ENCODE data around the gene CDCA3. TPM values are rescaled to one million over a fixed set of nuclear protein-coding genes. Genes with fewer than 3 reads are reported as not detected.
A peak's percentile ranks its signal among the peaks of the same experiment; 100 is the strongest.

CDCA3 gene
- total and polyA plus RNA-seq, 2 of the 13 experiments (the other 11 are each of a cell fraction or from before 2014, with no cell fraction given), result 32.7 to 56.5 TPM

- H3K27ac ChIP-seq (ENCODE audit: extremely low read length, insufficient read depth, low read length), result no peak overlapping the region
- peaks cover 9 to 12% of the 10 kb centered on the region in 2 experiments; a peak in 4 of 5 replicates for H3K36me3 ChIP-seq (replicated peaks in 1 of 2; ENCODE audit: control insufficient read depth in 1 of 2, insufficient read depth in 2 of 2, low read length in 2 of 2)
- peak overlapping the region in 1 of 3 experiments; percentile 11; a peak in 1 of 6 replicates for H3K4me3 ChIP-seq (replicated peaks in 1 of 3; ENCODE audit: insufficient read depth in 1 of 3, low read depth in 2 of 3, low read length in 3 of 3)
- ChIA-PET CTCF (ENCODE audit: low intra/inter-chr PET ratio, low total read pairs) (interaction anchor here (2.6 kb wide), 1 partner anchor 74 kb away, joined by 34 read pairs; the partner anchor contains the start of gene MLF2), POLR2A (interaction anchor here (2.7 to 4.7 kb wide), 2 partner anchors 60 to 74 kb away, joined by 8 to 20 read pairs; partner anchors contain the start of genes MLF2 and PTMS)
- in situ Hi-C loops (cut with HindIII; ENCODE audit: extremely low pct_ligation_motif_present, low pct_unique_long_range_greater_than_20kb) (loop anchor here (5.0 kb wide), 1 partner anchor 75 kb away; the partner anchor contains the start of gene MLF2), intact Hi-C loops (cut with micrococcal nuclease; ENCODE audit: unreplicated experiment) (loop anchor here (10.0 kb wide), 1 partner anchor 212 kb away; no protein-coding TSS in a partner anchor)
- no peaks in the 10 kb centered on the region for H4K20me1 ChIP-seq (ENCODE audit: insufficient read depth, low read length)
- no peaks in the 10 kb centered on the region for H3K9me3 ChIP-seq (ENCODE audit: low read length)
- ATAC-seq (no peak), DNase-seq (ENCODE audit: low spot score) (no peak), FAIRE-seq (no peak)
- no peak overlapping the region for H2AFZ ChIP-seq (ENCODE audit: low read length)
- WGBS (ENCODE audit: low lambda C conversion rate), result 91% methylated on average over 21 of the region's 22 CpGs
- peak overlapping the region; percentile 65 for H3K4me2 ChIP-seq (ENCODE audit: low read depth, low read length)
- no TSS peak for BruUV-seq (replicated peaks)
- H3K79me2 ChIP-seq (ENCODE audit: insufficient read depth, low read length), result peaks cover 16% of the 10 kb centered on the region
- H3K9ac ChIP-seq (ENCODE audit: insufficient read depth, low read depth, low read length), result 0 out of 2 replicates have a peak overlapping the region, but pooled peaks have one; percentile 0
- peaks cover 0 to 2% of the 10 kb centered on the region in 2 experiments; a peak in 1 of 5 replicates for H3K27me3 ChIP-seq (ENCODE audit: control insufficient read depth in 1 of 2, insufficient read depth in 2 of 2, low read length in 2 of 2)
- peaks cover 26% of the 10 kb centered on the region for H3K4me1 ChIP-seq (ENCODE audit: insufficient read depth, low read length)
- TF ChIP-seq PREB (CRISPR knock-in tag; IDR thresholded peaks at IDR 0.05), result no peak
- no peak for TF ChIP-seq BCL3 (CRISPR knock-in tag; IDR thresholded peaks at IDR 0.05)
- TF ChIP-seq ZC3H13 (CRISPR knock-in tag; IDR thresholded peaks at IDR 0.05), result peak; percentile 29; the same call in 1 of the 2 replicates
- 0 out of 2 replicates have a peak, but pooled peaks have one; percentile 3 for TF ChIP-seq KDM2A (CRISPR knock-in tag; IDR thresholded peaks at IDR 0.05; ENCODE audit: borderline replicate concordance, low read depth)
- TF ChIP-seq ZNF770 (CRISPR knock-in tag; IDR thresholded peaks at IDR 0.05), result no peak
- TF ChIP-seq HNRNPLL (IDR thresholded peaks at IDR 0.05; ENCODE audit: low read depth, low read length, poor library complexity, severe bottlenecking), result peak; percentile 31
- no peak for TF ChIP-seq ZNF333 (CRISPR knock-in tag; IDR thresholded peaks at IDR 0.05; ENCODE audit: borderline replicate concordance)
- no peak for TF ChIP-seq PAX8 (CRISPR knock-in tag; IDR thresholded peaks at IDR 0.05; ENCODE audit: borderline replicate concordance)
- no peak for TF ChIP-seq NCOR1 (IDR thresholded peaks at IDR 0.05; ENCODE audit: borderline replicate concordance, low read length)
- no peak for TF ChIP-seq ZNF784 (CRISPR knock-in tag; IDR thresholded peaks at IDR 0.05; ENCODE audit: borderline replicate concordance)
- TF ChIP-seq FUBP1 (CRISPR knock-in tag; IDR thresholded peaks at IDR 0.05; ENCODE audit: borderline replicate concordance), result no peak
- no peak for TF ChIP-seq HMG20A (CRISPR knock-in tag; IDR thresholded peaks at IDR 0.05; ENCODE audit: borderline replicate concordance)
- no peak for TF ChIP-seq ZNF605 (CRISPR knock-in tag; IDR thresholded peaks at IDR 0.05)
- TF ChIP-seq ATF3 (CRISPR knock-in tag; IDR thresholded peaks at IDR 0.05), result no peak
Measured at GRCh38 chr12:6826734-6827436, 24.2 kb downstream of the CDCA3 start.

Measured in HepG2 (cell line).